SK-N-MC (cell line): ENCODE measurements around the gene IQCF2.

Experiments used
- EZH2 ChIP-seq: fragments of 200-600 bp; sonication (generic); IDR thresholded peaks from one replicate; pipeline ENCODE4 v1.6.1; 2017; ENCODE audit warnings: antibody characterized with exemption
- FOXP2 ChIP-seq: optimal IDR thresholded peaks from 2 replicates; pipeline ENCODE3; 2011; ENCODE audit warnings: mild to moderate bottlenecking, moderate library complexity; ENCODE audit not compliant: insufficient read depth; ENCODE audit errors: extremely low read length, control extremely low read depth
- POLR2AphosphoS5 ChIP-seq: IDR thresholded peaks from 2 replicates; pipeline ENCODE4 v1.6.1; 2012; ENCODE audit warnings: mild to moderate bottlenecking, low read depth, low read length, borderline replicate concordance

DNA sequence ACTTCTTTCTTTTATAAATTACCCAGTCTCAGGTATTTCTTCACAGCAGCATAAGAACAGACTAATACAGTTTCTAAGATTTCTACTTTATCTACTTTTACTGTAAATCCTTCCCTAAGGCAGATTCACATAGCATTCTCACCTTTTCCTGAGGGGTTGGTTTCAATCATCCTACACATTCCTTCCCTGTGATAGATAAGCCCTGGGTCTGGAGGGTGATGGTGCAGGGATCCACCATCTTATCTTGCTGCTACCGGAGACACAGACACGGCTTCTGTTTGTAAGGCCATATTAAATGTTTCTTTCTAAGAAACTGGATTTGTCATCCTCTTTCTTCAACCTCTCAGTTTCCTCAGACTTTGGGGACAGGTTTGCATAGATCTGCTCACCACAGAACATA lies 7.9 kb downstream of the IQCF2 start:
- TF ChIP-seq EZH2, result no peak
- TF ChIP-seq POLR2AphosphoS5, result no peak
- no peak for TF ChIP-seq FOXP2
